ENCODE data around the gene PPP1R14C.
"Not testable (repeated sequence)": the region's sequence is repeated elsewhere in the genome, so short reads cannot be mapped to it uniquely, and the experiment has no call there.

The PPP1R14C gene

DNA sequence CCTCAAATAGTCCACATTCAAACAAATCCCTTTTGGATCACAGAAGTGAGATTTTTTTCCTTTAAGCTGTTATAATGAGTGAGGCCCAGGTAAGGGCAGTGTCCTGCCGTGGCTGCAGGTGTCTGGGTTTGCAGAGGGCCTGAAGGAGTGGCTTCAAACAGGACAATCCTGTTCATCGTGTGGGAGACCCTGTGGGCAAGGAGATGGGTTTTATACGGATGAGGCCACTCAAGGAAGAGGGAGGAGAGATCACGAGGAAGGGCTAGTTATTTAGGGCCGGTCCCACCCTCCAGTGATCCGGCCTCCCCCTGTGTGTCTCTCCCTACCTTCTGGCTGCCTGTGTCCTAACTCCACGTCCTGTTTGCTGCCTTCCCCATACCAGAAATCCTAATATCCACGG, 33.8 kb downstream of the PPP1R14C start:
- TF ChIP-seq, protein P1, sequence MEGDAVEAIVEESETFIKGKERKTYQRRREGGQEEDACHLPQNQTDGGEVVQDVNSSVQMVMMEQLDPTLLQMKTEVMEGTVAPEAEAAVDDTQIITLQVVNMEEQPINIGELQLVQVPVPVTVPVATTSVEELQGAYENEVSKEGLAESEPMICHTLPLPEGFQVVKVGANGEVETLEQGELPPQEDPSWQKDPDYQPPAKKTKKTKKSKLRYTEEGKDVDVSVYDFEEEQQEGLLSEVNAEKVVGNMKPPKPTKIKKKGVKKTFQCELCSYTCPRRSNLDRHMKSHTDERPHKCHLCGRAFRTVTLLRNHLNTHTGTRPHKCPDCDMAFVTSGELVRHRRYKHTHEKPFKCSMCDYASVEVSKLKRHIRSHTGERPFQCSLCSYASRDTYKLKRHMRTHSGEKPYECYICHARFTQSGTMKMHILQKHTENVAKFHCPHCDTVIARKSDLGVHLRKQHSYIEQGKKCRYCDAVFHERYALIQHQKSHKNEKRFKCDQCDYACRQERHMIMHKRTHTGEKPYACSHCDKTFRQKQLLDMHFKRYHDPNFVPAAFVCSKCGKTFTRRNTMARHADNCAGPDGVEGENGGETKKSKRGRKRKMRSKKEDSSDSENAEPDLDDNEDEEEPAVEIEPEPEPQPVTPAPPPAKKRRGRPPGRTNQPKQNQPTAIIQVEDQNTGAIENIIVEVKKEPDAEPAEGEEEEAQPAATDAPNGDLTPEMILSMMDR (IDR thresholded peaks at IDR 0.05; ENCODE audit: borderline replicate concordance, insufficient read depth, low read depth, low read length): no peak

DNA sequence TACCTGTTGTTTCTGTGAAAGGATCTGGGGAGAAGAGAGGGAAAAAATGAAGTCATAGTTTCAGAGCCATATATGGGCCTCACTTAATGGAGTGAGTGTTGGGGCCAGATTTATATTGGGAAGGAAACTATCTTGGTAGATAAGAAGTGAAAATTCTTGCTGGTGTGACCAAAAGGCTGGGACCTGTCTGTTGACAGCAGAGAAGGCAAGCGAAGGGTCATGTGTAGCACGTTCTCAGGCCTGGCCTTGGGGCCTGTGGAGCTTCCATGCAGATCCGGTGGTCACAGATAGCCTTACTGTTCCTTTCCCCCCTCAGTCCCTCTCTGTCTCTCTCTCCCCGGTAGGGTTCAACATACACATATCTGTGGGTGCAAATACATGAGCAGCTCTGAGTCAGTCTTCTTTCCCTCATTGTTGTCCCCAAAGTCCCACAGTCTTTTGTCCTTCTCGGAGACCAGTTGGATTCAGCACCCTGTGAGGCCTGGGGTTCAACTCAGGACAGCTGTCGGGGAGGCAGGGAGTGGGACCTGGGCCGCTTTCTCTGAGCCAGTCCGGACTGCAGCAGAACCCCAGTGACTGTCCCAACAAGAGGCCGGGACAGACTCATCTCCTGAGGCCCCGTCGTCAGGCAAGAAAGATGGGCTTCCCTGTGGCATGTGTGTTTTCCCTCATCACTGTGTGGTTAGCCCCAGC, 34.6 kb downstream of the PPP1R14C start:
- TF ChIP-seq, protein P1 (IDR thresholded peaks at IDR 0.05; ENCODE audit: borderline replicate concordance, insufficient read depth, low read depth, low read length): no peak
- no peak overlapping the region for H3K4me3 ChIP-seq (ENCODE audit: low read depth, low read length)

More for the DNA sequence above, 33.8 kb downstream of the PPP1R14C start:
- no peak overlapping the region for H3K4me3 ChIP-seq (ENCODE audit: low read depth, low read length)

GRCh38 chr6:150177952-150178520, 35.2 kb downstream of the PPP1R14C start:
- TF ChIP-seq, protein P1 (IDR thresholded peaks at IDR 0.05; ENCODE audit: borderline replicate concordance, insufficient read depth, low read depth, low read length): no peak
- no peak overlapping the region for H3K4me3 ChIP-seq (ENCODE audit: low read depth, low read length)

- TF ChIP-seq, protein P1 (IDR thresholded peaks at IDR 0.05; ENCODE audit: borderline replicate concordance, insufficient read depth, low read depth, low read length): no peak
Measured at GRCh38 chr6:150179030-150179429, 36.2 kb downstream of the PPP1R14C start.

GRCh38 chr6:150179907-150180424, 37.1 kb downstream of the PPP1R14C start:
- not testable (repeated sequence) for H3K4me3 ChIP-seq (ENCODE audit: low read depth, low read length)

More at GRCh38 chr6:150179030-150179429, 36.2 kb downstream of the PPP1R14C start:
- no peak overlapping the region for H3K4me3 ChIP-seq (ENCODE audit: low read depth, low read length)

GRCh38 chr6:150180517-150180916, 37.7 kb downstream of the PPP1R14C start:
- TF ChIP-seq, protein P1 (IDR thresholded peaks at IDR 0.05; ENCODE audit: borderline replicate concordance, insufficient read depth, low read depth, low read length): no peak
- H3K4me3 ChIP-seq (ENCODE audit: low read depth, low read length): no peak overlapping the region

GRCh38 chr6:150182460-150183078, 39.7 kb downstream of the PPP1R14C start:
- TF ChIP-seq, protein P1 (IDR thresholded peaks at IDR 0.05; ENCODE audit: borderline replicate concordance, insufficient read depth, low read depth, low read length): no peak
- H3K4me3 ChIP-seq (ENCODE audit: low read depth, low read length): no peak overlapping the region

Data from GM12875 (cell line).